Fibroblast of lung (primary cell): Measurements from ENCODE around the gene FRMD4A. TPM values are rescaled to one million over a fixed set of nuclear protein-coding genes. Genes with fewer than 3 reads are reported as not detected.

Experiments
- DNase-seq, 2 donors: peaks; one replicate each; pipeline versions ENCODE4 v3.0.0 to v3.0.0-alpha.2; 2010; ENCODE audit warnings: low read depth in 2 of 2
- H2AFZ ChIP-seq: 2 replicates; pipeline ENCODE4 v1.5.1; 2012; ENCODE audit warnings: low read length, control low read depth, inconsistent platforms
- H3K27ac ChIP-seq: 2 replicates; pipeline ENCODE4 v1.5.1; 2011; ENCODE audit warnings: low read length, control low read depth; ENCODE audit not compliant: insufficient read depth
- H3K27me3 ChIP-seq: 2 replicates; pipeline ENCODE4 v1.5.1; 2011; ENCODE audit warnings: mild to moderate bottlenecking, low read length; ENCODE audit not compliant: control insufficient read depth, insufficient read depth
- H3K36me3 ChIP-seq: 2 replicates; pipeline ENCODE4 v1.5.1; 2011; ENCODE audit warnings: low read length; ENCODE audit not compliant: control insufficient read depth, insufficient read depth
- H3K4me1 ChIP-seq: 2 replicates; pipeline ENCODE4 v1.5.1; 2011; ENCODE audit warnings: low read length; ENCODE audit not compliant: control insufficient read depth, insufficient read depth; ENCODE audit errors: extremely low read depth
- H3K4me2 ChIP-seq: 2 replicates; pipeline ENCODE4 v1.5.1; 2011; ENCODE audit warnings: low read length, control low read depth; ENCODE audit not compliant: insufficient read depth; ENCODE audit errors: extremely low read depth
- H3K4me3 ChIP-seq, 4 experiments: fragments of 200-600 bp in 1 of 4; sonication (generic) in 1 of 4; replicated peaks in 1 of 4; 2 replicates each; pipeline ENCODE4 v1.5.1; 2011 to 2016; ENCODE audit warnings: low read length in 4 of 4, low read depth in 3 of 4, mild to moderate bottlenecking in 3 of 4, control low read depth in 2 of 4, inconsistent platforms in 1 of 4, mixed read lengths in 1 of 4; ENCODE audit not compliant: insufficient read depth in 1 of 4; ENCODE audit errors: control extremely low read depth in 1 of 4
- H3K79me2 ChIP-seq: 2 replicates; pipeline ENCODE4 v1.5.1; 2012; ENCODE audit warnings: mild to moderate bottlenecking, low read length, inconsistent platforms; ENCODE audit not compliant: control insufficient read depth, insufficient read depth
- H3K9ac ChIP-seq: 2 replicates; pipeline ENCODE4 v1.5.1; 2011; ENCODE audit warnings: mild to moderate bottlenecking, low read length, control low read depth; ENCODE audit not compliant: insufficient read depth
- H3K9me3 ChIP-seq: 2 replicates; pipeline ENCODE4 v1.5.1; 2012; ENCODE audit warnings: low read depth, low read length; ENCODE audit not compliant: control insufficient read depth, insufficient read depth
- H4K20me1 ChIP-seq: 2 replicates; pipeline ENCODE4 v1.5.1; 2011; ENCODE audit warnings: low read length; ENCODE audit not compliant: control insufficient read depth, insufficient read depth; ENCODE audit errors: extremely low read depth
- EZH2 ChIP-seq: IDR thresholded peaks from 2 replicates; pipeline ENCODE4 v1.5.1; 2012; ENCODE audit warnings: low read length, control low read depth, mild to moderate bottlenecking; ENCODE audit errors: missing control alignments
- polyA plus RNA-seq, 2 donors: library from polyadenylated mRNA; depleted of rRNA in 1 of 2; stranded (reverse) in 1 of 2; unstranded in 1 of 2; fragments of >200 nt; gene quantifications; 2 replicates each; pipeline ENCODE4 v1.2.1, GENCODE V29; 2011 to 2012; ENCODE audit warnings: missing spikeins in 1 of 2
- total RNA-seq: library from RNA; depleted of rRNA; stranded (reverse); fragments of >200 nt; gene quantifications from 2 replicates; pipeline ENCODE4 v1.2.1, GENCODE V29; 2014
- TF ChIP-seq, protein P1 (sequence below), 2 donors: IDR thresholded peaks in 1 of 2; conservative IDR thresholded peaks in 1 of 2; 1 replicate in 1 of 2; 2 replicates in 1 of 2; pipeline ENCODE4 v1.5.1; 2011 to 2012; ENCODE audit warnings: low read length in 2 of 2, control low read depth in 1 of 2, inconsistent platforms in 1 of 2, low read depth in 1 of 2, mild to moderate bottlenecking in 1 of 2

FRMD4A gene
- total and polyA plus RNA-seq, 2 donors (not counting 1 experiment from before 2014, with no cell fraction given), result 26.9 to 63.6 TPM

DNA sequence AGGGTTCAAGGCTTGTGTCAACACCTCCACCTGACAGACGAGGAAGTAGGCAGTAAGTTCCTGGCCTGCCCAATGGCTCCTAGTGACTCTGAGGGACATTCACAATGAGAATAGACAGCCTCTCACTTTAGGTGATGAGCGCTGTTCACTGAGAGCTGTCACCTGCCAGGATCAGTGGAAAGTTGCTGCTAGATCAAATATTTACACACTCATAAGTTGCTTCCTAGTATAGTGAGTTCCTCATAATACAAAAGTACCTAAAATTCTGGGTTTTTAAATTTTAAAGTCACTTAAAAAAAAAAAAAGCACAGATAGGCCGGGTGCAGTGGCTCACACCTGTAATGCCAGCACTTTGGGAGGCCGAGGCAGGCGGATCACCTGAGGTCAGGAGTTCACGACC lies 423.2 kb downstream of the FRMD4A start:
- H4K20me1 ChIP-seq, result no peaks in the 10 kb centered on the region
- no peak overlapping the region for H3K27ac ChIP-seq
- TF ChIP-seq, protein P1, sequence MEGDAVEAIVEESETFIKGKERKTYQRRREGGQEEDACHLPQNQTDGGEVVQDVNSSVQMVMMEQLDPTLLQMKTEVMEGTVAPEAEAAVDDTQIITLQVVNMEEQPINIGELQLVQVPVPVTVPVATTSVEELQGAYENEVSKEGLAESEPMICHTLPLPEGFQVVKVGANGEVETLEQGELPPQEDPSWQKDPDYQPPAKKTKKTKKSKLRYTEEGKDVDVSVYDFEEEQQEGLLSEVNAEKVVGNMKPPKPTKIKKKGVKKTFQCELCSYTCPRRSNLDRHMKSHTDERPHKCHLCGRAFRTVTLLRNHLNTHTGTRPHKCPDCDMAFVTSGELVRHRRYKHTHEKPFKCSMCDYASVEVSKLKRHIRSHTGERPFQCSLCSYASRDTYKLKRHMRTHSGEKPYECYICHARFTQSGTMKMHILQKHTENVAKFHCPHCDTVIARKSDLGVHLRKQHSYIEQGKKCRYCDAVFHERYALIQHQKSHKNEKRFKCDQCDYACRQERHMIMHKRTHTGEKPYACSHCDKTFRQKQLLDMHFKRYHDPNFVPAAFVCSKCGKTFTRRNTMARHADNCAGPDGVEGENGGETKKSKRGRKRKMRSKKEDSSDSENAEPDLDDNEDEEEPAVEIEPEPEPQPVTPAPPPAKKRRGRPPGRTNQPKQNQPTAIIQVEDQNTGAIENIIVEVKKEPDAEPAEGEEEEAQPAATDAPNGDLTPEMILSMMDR (conservative IDR thresholded peaks at IDR 0.05 in 1 of 2, IDR thresholded peaks at IDR 0.05 in 1 of 2; ENCODE audit: low read depth in 1 of 2, low read length in 2 of 2), result no peak
- no peak for TF ChIP-seq EZH2
- no peak for DNase-seq
- H3K9ac ChIP-seq, result no peak overlapping the region
- no peak overlapping the region for H3K4me3 ChIP-seq
- no peaks in the 10 kb centered on the region for H3K79me2 ChIP-seq
- no peaks in the 10 kb centered on the region for H3K36me3 ChIP-seq
- H3K4me1 ChIP-seq, result no peaks in the 10 kb centered on the region
- no peaks in the 10 kb centered on the region for H3K27me3 ChIP-seq
- no peak overlapping the region for H3K4me2 ChIP-seq
- H2AFZ ChIP-seq, result no peak overlapping the region
- no peaks in the 10 kb centered on the region for H3K9me3 ChIP-seq

DNA sequence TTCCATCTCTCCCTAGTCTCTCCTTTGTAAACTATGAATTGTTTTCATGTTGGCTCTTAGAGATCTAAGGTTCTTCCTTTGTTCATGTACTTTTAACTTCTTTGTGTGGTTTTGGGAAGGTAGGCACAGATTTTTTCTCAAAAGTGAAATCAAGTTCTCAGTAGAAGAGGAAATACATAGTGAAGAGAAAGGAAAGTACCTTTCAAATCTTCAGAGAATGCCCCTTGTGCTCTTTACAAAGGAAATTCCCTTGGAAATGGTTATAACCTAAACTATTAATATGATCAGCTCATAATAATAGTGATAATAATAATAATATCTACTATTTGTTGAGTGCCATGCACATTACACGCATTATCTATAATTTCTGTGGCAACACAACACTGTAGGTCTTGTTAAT lies 425.4 kb downstream of the FRMD4A start:
- Histone ChIP-seq H3K9ac (no peak overlapping the region), H3K36me3 (no peaks in the 10 kb centered on the region), H2AFZ (no peak overlapping the region), H3K4me3 (no peak overlapping the region), H3K27me3 (no peaks in the 10 kb centered on the region), H3K4me1 (no peaks in the 10 kb centered on the region), H4K20me1 (no peaks in the 10 kb centered on the region), H3K4me2 (no peak overlapping the region), H3K27ac (no peak overlapping the region), H3K79me2 (no peaks in the 10 kb centered on the region), H3K9me3 (no peaks in the 10 kb centered on the region)
- no peak for TF ChIP-seq EZH2
- TF ChIP-seq, protein P1 (conservative IDR thresholded peaks at IDR 0.05 in 1 of 2, IDR thresholded peaks at IDR 0.05 in 1 of 2; ENCODE audit: low read depth in 1 of 2, low read length in 2 of 2), result no peak
- no peak for DNase-seq

- H4K20me1 ChIP-seq, result no peaks in the 10 kb centered on the region
- TF ChIP-seq, protein P1 (conservative IDR thresholded peaks at IDR 0.05 in 1 of 2, IDR thresholded peaks at IDR 0.05 in 1 of 2; ENCODE audit: low read depth in 1 of 2, low read length in 2 of 2), result no peak
- no peak for TF ChIP-seq EZH2
Measured at GRCh38 chr10:13904064-13904463, 426.7 kb downstream of the FRMD4A start.

More at GRCh38 chr10:13904064-13904463, 426.7 kb downstream of the FRMD4A start:
- Histone ChIP-seq H3K36me3 (no peaks in the 10 kb centered on the region), H2AFZ (no peak overlapping the region), H3K4me1 (no peaks in the 10 kb centered on the region), H3K9ac (no peak overlapping the region), H3K27ac (no peak overlapping the region), H3K79me2 (no peaks in the 10 kb centered on the region), H3K4me3 (no peak overlapping the region), H3K4me2 (no peak overlapping the region), H3K27me3 (no peaks in the 10 kb centered on the region), H3K9me3 (no peaks in the 10 kb centered on the region)
- no peak for DNase-seq
